Aorta (tissue), 5 donors: ENCODE results near the gene DICER1. TPM values are rescaled to one million over a fixed set of nuclear protein-coding genes. Genes with fewer than 3 reads are reported as not detected.

ENCODE experiments used
- ATAC-seq: fragments of 200-7000 bp; cut with Tn5 transposase; one replicate; pipeline ENCODE4 v1.9.1; 2022; ENCODE audit warnings: moderate library complexity; ENCODE audit not compliant: low FRiP score
- DNase-seq, 2 donors: peaks; one replicate each; pipeline ENCODE4 v3.0.0-alpha.2; 2020
- H3K27ac ChIP-seq, 2 donors: one replicate each; pipeline ENCODE4 v1.5.1; 2013; ENCODE audit warnings: low read length in 2 of 2, mild to moderate bottlenecking in 2 of 2, moderate library complexity in 2 of 2, control low read depth in 1 of 2, inconsistent platforms in 1 of 2, low read depth in 1 of 2
- H3K27me3 ChIP-seq, 2 donors: one replicate each; pipeline ENCODE4 v1.6.1; 2013; ENCODE audit warnings: control low read depth in 1 of 2, low read length in 1 of 2, mild to moderate bottlenecking in 1 of 2, moderate library complexity in 1 of 2; ENCODE audit not compliant: insufficient read depth in 2 of 2, control insufficient read depth in 1 of 2
- H3K36me3 ChIP-seq, 2 donors: one replicate each; pipeline ENCODE4 v1.6.1; 2013; ENCODE audit warnings: control low read depth in 1 of 2, low read length in 1 of 2, mild to moderate bottlenecking in 1 of 2; ENCODE audit not compliant: insufficient read depth in 2 of 2, control insufficient read depth in 1 of 2
- H3K4me1 ChIP-seq, 2 donors: one replicate each; pipeline ENCODE4 v1.6.1; 2013; ENCODE audit warnings: low read length in 2 of 2, control low read depth in 1 of 2, mild to moderate bottlenecking in 1 of 2, moderate library complexity in 1 of 2; ENCODE audit not compliant: insufficient read depth in 2 of 2, control insufficient read depth in 1 of 2
- H3K4me3 ChIP-seq, 2 donors: one replicate each; pipeline ENCODE4 v1.5.1; 2013; ENCODE audit warnings: low read length in 2 of 2, control low read depth in 1 of 2, mild to moderate bottlenecking in 1 of 2
- H3K9me3 ChIP-seq: one replicate; pipeline ENCODE4 v1.6.1; 2013; ENCODE audit warnings: mild to moderate bottlenecking, low read length; ENCODE audit not compliant: control insufficient read depth
- WGBS, 2 donors: extraction: QIAGEN DNeasy Blood & Tissue Kit; methylation state at CpG; one replicate each; pipeline ENCODE4 v1.1.7; 2013; 5-methylcytosine and 5-hydroxymethylcytosine counted together
- intact Hi-C, 2 donors: fragments of 100-400 bp; cut with DNase I; formaldehyde crosslinking; loops; one replicate each; pipeline versions ENCODE4 v1.14.2 to v1.15.0; 2022
- polyA plus RNA-seq, 2 donors: library from polyadenylated mRNA; stranded (reverse); fragments of 200-250 nt; gene quantifications; one replicate each; pipeline ENCODE4 v1.2.3, GENCODE V29; 2013
- total RNA-seq, 2 donors: library from RNA; stranded (reverse); fragmentation: NEBNext Ultra II Directional; extraction: Animal tissue kit (Norgen Biotek cat#: 25700); gene quantifications; one replicate each; pipeline ENCODE4 v1.2.1, GENCODE V29; 2021
- donor health status: healthy with polysubstance abuse.
- donor health status: Bipolar disorder and iron deficiency.
- donor health status: DM: no; HTN: no; CAD: no.
- donor health status: DM: no; HTN: no; CAD: no.
- donor health status: DM: yes; HTN: yes; CAD: no.

The DICER1 gene
- total and polyA plus RNA-seq, 4 donors = 6.4 to 73.6 (median 36.1) TPM

DNA sequence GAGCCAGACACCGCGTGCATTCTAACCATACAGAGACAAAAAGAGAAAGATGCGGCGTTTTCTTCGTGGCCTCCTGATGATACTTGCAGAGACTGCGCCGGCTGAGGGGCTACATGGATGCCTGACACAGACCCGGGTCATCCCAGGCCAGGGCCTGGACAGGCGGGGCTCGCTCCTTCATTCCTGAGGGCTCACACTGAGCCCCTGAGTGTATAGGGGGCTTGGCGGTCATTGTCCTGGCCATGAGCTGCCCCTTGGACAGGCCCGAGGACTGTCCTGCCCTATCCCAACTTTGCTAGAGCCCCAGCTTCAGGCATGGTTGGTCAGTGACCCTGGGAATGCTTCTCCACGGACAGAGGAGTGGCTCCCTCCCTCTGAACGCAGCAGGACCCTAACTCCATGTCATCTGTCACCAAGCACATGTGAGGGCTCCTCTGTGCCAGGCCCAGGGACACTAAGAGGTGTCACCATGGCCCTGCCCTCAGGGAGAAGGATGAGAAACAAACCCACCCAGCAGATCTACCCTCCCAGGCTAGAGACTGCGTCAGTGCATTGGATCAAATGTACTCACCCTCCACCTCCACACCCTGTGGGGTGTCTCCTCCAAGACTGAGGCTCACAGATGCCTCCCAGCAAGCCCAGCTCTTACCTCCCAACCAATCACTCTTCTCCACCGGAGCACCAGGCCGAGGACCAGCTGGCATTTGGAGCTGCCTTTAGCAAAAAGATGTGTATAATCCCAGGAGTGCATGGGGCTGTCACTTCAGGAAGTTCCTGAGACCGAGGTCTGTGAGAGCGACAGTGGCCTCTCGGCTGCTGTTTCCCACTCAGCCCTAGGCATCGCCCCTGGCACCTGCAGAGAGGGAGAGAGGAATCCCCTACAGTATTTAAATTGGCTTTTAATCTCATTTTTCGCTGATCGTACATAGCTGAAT, 102.7 kb downstream of the DICER1 start:
- no peak for DNase-seq

DNA sequence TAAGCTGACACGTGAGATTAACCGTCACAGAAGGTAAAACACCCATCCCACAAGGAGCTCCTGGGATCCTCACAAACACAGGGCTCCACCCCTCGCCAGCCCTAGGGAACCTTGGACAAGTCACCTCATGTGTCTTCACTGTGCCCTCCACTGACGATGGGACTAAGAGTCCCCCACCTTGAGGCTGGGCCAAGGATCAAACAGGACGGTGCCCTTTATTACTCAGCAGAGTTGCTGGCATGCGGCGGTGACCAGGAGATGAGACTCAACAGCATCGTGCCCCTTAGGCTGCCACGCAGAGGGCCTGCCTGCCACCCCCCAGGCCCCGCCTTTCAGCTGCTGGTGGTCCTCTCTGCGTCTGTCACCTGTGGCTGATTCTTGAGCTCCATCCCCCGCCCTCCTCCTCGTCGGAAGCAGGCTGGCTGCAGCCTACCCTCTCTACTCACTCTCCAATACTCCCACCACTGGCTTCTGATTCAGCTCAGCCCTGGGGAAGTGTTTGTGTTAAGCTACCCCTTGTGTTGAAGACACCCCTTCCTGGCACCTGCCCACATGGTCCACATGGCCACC, 105.2 kb downstream of the DICER1 start:
- Histone ChIP-seq H3K4me1 (no peaks in the 10 kb centered on the region), H3K36me3 (no peaks in the 10 kb centered on the region), H3K27me3 (no peaks in the 10 kb centered on the region), H3K9me3 (no peaks in the 10 kb centered on the region), H3K27ac (no peak overlapping the region), H3K4me3 (no peak overlapping the region)
- intact Hi-C loops = no loop called here
- 78 to 86% methylated on average over 14 of the region's 14 CpGs for WGBS, 2 donors
- no peak for DNase-seq
- no peak for ATAC-seq

More for the DNA sequence above, 102.7 kb downstream of the DICER1 start:
- ATAC-seq = peak; percentile 28
- Histone ChIP-seq H3K27me3 (no peaks in the 10 kb centered on the region), H3K27ac (no peak overlapping the region), H3K9me3 (no peaks in the 10 kb centered on the region), H3K4me3 (no peak overlapping the region), H3K36me3 (no peaks in the 10 kb centered on the region), H3K4me1 (no peaks in the 10 kb centered on the region)
- WGBS, 2 donors = 89 to 92% methylated on average over 23 of the region's 23 CpGs
- intact Hi-C loops = no loop called here

DNA sequence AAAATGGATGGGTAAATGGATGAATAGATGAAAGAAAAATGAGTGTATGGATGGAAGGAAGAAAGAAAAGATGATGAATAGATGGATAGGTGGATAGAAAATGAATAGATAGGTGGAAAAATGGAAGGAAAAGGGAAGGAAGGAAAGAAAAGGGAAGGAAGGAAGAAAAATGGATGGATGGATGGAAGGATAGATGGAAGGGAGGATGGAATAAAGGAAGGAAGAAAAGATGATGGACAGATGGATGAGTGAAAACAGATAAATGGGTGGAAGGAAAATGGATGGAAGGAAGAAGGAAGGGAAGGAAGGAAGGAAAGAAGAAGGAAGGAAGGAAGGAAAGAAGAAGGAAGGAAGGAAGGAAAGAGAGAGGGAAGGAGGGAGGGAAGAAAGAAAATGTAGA, 107.4 kb downstream of the DICER1 start:
- H3K27me3 ChIP-seq = no peaks in the 10 kb centered on the region
- ATAC-seq (no peak), DNase-seq (no peak)
- H3K9me3 ChIP-seq = no peaks in the 10 kb centered on the region
- no peak overlapping the region for H3K27ac ChIP-seq
- H3K4me1 ChIP-seq = no peaks in the 10 kb centered on the region
- no peaks in the 10 kb centered on the region for H3K36me3 ChIP-seq
- intact Hi-C loops = no loop called here
- H3K4me3 ChIP-seq = no peak overlapping the region

DNA sequence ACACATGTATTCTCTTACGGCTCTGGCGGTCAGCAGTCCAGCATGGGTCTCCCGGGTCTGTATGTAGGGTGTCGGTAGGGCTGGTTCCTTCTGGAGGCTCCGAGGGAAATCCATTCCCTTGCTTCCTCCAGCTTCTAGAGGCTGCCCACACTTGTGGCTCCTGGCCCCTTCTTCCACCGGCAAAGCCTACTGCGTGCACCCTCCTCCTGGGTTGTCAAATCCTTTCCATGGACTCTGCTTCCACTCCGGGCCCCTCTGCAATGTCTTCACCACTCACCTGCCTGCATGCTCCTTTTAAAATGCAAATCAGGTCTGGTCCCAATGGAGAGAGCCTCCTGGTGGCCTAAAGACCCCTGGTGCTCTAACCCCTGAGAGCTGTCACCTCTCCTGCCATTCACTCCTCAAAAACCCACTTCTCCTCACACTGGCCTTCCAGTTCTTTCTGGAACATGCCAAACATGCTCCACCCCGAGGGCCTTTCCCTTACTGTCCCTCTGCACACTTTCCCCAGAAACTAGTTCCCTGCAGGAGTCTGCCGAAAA, 108.5 kb downstream of the DICER1 start:
- WGBS, 2 donors = 89% methylated on average over 10 of the region's 10 CpGs
- no peaks in the 10 kb centered on the region for H3K9me3 ChIP-seq
- no peaks in the 10 kb centered on the region for H3K4me1 ChIP-seq
- ATAC-seq = no peak
- intact Hi-C loops = no loop called here
- no peak overlapping the region for H3K4me3 ChIP-seq
- H3K27ac ChIP-seq = no peak overlapping the region
- DNase-seq = no peak
- H3K27me3 ChIP-seq = no peaks in the 10 kb centered on the region
- H3K36me3 ChIP-seq = no peaks in the 10 kb centered on the region

DNA sequence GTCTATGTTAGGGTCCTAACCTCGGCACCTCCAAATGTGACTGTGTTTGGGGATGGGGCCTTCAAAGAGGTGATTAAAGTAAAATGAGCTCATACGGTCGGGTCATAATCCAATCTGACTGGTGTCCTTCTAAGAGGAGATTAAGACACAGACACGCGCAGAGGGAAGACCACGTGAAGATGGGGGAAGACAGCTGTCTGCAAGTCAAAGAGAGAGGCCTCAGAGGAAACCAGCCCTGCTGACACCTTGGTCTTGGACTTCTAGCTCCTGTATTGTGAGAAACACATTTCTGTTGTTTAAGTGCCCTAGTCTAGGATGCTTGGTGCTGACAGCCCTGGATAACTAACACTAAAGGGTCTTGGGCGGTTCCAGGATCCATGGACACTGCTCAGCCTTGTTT, 109.6 kb downstream of the DICER1 start:
- ATAC-seq = no peak
- 95 to 96% methylated on average over 7 of the region's 7 CpGs for WGBS, 2 donors
- intact Hi-C loops = no loop called here
- Histone ChIP-seq H3K4me1 (no peaks in the 10 kb centered on the region), H3K27me3 (no peaks in the 10 kb centered on the region), H3K27ac (no peak overlapping the region), H3K9me3 (no peaks in the 10 kb centered on the region), H3K4me3 (no peak overlapping the region), H3K36me3 (no peaks in the 10 kb centered on the region)
- no peak for DNase-seq

DNA sequence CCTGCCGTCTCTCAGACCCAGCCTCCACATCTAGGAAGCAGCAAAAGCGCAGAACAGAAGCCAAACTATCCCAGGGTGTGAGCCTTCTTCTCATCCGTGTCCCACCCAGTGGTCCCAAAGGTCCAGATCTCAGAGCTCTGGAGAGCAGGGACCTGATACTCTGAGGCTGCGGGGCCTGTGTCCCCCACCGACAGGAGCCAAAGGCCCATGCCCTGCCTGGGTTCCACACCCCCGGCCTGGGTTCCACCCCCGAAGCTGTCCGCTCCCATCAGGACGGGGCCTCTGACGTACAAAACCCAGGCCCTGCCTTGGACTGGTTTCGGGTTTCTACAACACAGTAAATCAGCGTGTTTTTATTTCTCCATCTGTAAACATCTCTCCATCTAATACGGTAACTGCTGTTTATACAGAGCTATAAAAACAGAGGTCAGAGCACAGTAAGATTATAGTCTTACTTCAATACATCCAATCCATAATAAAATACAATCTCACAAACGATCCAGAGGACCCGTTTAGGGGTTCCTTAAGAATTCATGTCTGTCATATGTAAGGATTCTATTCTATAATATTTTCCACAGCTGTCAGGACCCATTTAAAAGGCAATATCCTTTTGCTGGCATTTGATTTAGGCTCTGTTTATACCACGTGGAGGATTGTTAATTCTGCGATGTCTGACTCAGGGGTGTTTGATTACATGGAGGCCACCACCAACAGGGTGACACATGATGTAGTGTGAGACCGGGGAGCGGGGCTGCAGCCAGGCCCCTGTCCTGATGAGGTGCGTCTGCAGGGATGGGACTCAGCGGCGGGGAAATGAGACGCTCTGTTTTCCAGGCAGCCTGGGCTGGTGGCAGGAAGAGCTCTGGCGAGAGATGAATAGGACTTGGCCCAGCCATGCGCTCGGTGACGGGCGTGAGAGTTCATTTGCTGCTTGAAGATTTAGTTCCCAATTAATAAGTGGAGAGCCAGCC, 110.3 kb downstream of the DICER1 start:
- intact Hi-C loops = no loop called here
- Histone ChIP-seq H3K4me3 (no peak overlapping the region), H3K27me3 (no peaks in the 10 kb centered on the region), H3K36me3 (no peaks in the 10 kb centered on the region), H3K9me3 (no peaks in the 10 kb centered on the region), H3K4me1 (no peaks in the 10 kb centered on the region), H3K27ac (no peak overlapping the region)
- no peak for DNase-seq
- whole genome bisulfite sequencing, 2 donors = 55 to 64% methylated on average over 25 to 28 of the region's 28 CpGs
- ATAC-seq = no peak

DNA sequence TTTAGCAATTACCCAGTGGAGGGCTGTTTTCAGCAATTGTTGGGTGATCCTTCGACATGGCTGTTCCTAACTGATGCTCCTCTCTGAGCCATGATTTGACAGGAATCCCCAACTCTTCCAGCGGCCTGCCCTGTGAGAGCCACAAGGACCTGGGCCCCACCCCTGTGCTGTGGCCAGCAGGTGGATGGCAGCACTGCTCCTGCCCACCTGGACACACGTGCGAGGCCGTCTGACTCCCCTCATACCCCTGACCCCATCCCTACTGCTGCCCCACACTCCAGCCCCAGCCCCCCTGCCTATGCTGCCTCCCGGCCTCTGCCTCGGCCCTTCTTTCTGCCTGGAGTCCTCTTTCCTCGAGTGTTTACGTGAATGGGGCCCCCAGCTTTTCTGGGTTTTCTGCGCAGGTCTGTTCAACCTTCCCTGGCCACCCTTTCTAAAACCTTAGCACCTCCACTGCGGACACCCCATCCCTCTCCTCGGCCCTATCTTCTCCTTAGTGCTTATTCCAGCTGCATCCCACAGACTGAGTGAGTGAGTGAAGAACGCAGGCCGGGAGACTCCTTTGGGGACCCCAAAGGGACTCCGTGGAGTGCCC, 111.4 kb downstream of the DICER1 start:
- no peak for DNase-seq
- no peaks in the 10 kb centered on the region for H3K4me1 ChIP-seq
- no peaks in the 10 kb centered on the region for H3K27me3 ChIP-seq
- no peaks in the 10 kb centered on the region for H3K9me3 ChIP-seq
- no peak for ATAC-seq
- no peak overlapping the region for H3K27ac ChIP-seq
- no peak overlapping the region for H3K4me3 ChIP-seq
- no peaks in the 10 kb centered on the region for H3K36me3 ChIP-seq
- intact Hi-C loops = no loop called here
- WGBS, 2 donors = 91 to 92% methylated on average over 15 of the region's 15 CpGs

DNA sequence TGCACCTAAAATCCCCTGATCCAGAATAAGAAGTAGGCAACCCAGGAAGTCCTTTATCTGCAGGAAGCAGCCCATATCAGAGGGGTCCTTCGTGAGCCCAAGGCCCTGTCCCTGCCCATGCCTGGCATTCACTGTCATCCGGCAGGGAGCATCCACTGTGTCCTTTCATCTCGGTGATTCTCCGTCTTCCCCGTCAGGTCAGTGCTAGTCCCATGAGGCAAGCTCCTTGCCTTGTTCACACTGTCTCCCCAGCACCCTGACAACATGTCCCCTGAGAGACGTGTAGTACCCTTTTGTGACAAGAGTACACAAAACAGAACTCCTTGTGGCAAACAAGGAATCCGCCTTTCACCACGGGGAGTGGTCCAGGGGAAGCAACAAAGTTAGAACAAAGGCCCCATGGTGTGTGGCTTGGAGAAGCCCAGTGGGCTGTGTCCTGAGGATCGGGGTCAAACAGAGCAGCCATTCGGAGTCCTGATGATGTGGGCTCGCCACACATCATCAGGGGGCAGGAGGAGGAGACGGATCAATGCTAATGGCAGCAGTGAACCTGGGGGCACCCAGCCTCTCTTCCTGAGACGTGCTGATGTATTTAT, 112.1 kb downstream of the DICER1 start:
- H3K4me1 ChIP-seq = no peaks in the 10 kb centered on the region
- intact Hi-C loops = no loop called here
- no peak for DNase-seq

More for the DNA sequence above, 112.1 kb downstream of the DICER1 start:
- no peaks in the 10 kb centered on the region for H3K9me3 ChIP-seq
- WGBS, 2 donors = 80 to 83% methylated on average over 13 of the region's 13 CpGs
- H3K27me3 ChIP-seq = no peaks in the 10 kb centered on the region
- no peak overlapping the region for H3K27ac ChIP-seq
- no peak for ATAC-seq
- no peak overlapping the region for H3K4me3 ChIP-seq
- H3K36me3 ChIP-seq = no peaks in the 10 kb centered on the region
